Measurements from ENCODE around the gene BZW2.
"Not testable (repeated sequence)": the region's sequence is repeated elsewhere in the genome, so short reads cannot be mapped to it uniquely, and the experiment has no call there.

BZW2 gene

GRCh38 chr7:16646472-16647072 lies 591 bp downstream of the BZW2 start:
- DNase-seq = no peak

GRCh38 chr7:16647435-16647960 lies 1.5 kb downstream of the BZW2 start:
- peak; percentile 23 for DNase-seq

GRCh38 chr7:16648551-16648950 lies 2.6 kb downstream of the BZW2 start:
- no peak for DNase-seq

- DNase-seq = no peak
Measured at GRCh38 chr7:16649196-16649595, 3.2 kb downstream of the BZW2 start.

GRCh38 chr7:16650266-16650665 lies 4.3 kb downstream of the BZW2 start:
- no peak for DNase-seq

GRCh38 chr7:16651396-16652239 lies 5.6 kb downstream of the BZW2 start:
- no peak for DNase-seq

- DNase-seq = no peak
Measured at GRCh38 chr7:16652240-16652583, 6.2 kb downstream of the BZW2 start.

GRCh38 chr7:16652888-16653287 lies 6.9 kb downstream of the BZW2 start:
- DNase-seq = no peak

GRCh38 chr7:16655394-16655793 lies 9.4 kb downstream of the BZW2 start:
- DNase-seq = no peak

GRCh38 chr7:16656141-16656540 lies 10.2 kb downstream of the BZW2 start:
- no peak for DNase-seq

- DNase-seq = peak; percentile 86
Measured at GRCh38 chr7:16657656-16658279, 11.8 kb downstream of the BZW2 start.

GRCh38 chr7:16659854-16660497 lies 14.0 kb downstream of the BZW2 start:
- not testable (repeated sequence) for DNase-seq

- peak; percentile 87 for DNase-seq
Measured at GRCh38 chr7:16660702-16661464, 14.9 kb downstream of the BZW2 start.

GRCh38 chr7:16661924-16662323 lies 15.9 kb downstream of the BZW2 start:
- no peak for DNase-seq

GRCh38 chr7:16667355-16667754 lies 21.4 kb downstream of the BZW2 start:
- DNase-seq = no peak

GRCh38 chr7:16668049-16668858 lies 22.3 kb downstream of the BZW2 start:
- peak; percentile 99 for DNase-seq

GRCh38 chr7:16668978-16669377 lies 23.0 kb downstream of the BZW2 start:
- DNase-seq = no peak

GRCh38 chr7:16669581-16669980 lies 23.6 kb downstream of the BZW2 start:
- peak; percentile 81 for DNase-seq

- peak; percentile 49 for DNase-seq
Measured at GRCh38 chr7:16670021-16670420, 24.0 kb downstream of the BZW2 start.

GRCh38 chr7:16670731-16671344 lies 24.9 kb downstream of the BZW2 start:
- DNase-seq = no peak

- no peak for DNase-seq
Measured at GRCh38 chr7:16671811-16672210, 25.8 kb downstream of the BZW2 start.

All from fibroblast of skin of right quadriceps (primary cell).